ENCODE results near the gene NPB.

DNA sequence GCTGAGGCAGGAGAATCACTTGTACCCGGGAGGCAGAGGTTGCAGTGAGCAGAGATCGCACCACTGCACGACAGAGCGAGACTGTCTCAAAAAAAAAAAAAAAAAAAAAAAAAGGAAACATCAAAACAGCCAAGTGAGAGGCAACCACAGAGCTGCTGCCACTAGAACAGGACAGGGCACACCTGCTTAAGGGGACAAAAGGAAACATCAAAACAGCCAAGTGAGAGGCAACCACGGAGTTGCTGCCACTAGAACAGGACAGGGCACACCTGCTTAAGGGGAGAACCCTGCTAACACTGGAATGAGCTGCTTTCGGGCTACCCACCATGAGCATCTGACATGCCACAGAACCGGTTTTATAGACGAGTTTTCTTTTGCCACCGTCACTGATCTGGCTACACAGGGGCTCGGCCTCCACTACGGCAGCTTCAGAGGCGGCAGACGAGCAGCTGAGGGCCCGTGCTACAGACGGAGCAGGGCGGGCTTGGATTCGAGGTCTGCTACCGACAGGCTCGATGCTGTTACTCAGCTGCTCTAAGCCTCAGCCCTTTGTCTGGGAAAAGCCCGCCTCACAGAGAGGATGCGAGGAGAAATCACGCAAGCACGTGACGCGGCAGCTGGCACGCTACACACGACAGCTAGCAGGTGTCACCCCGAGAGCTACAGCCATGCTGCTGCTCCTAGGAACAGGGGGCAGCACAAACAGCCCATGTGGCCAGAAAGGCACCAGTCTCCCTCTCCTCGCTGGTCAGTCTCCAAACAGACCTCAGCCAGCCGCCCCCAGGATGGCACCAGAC, 43.7 kb upstream of the NPB start:
- TF ChIP-seq EZH2phosphoT487 (IDR thresholded peaks at IDR 0.05; ENCODE audit: borderline replicate concordance, low read depth) (no peak), NFIC (IDR thresholded peaks at IDR 0.05; ENCODE audit: borderline replicate concordance) (no peak), POLR2AphosphoS5 (IDR thresholded peaks at IDR 0.05; ENCODE audit: low read depth, low read length) (no peak), TAF1 (IDR thresholded peaks at IDR 0.05; ENCODE audit: borderline replicate concordance, low read depth, low read length) (no peak), CTCF (IDR thresholded peaks at IDR 0.05) (no peak), SMC3 (IDR thresholded peaks at IDR 0.05; ENCODE audit: low read depth, low read length) (no peak)
